H9 (cell line): ENCODE results near the gene ZNF106. TPM values are rescaled to one million over a fixed set of nuclear protein-coding genes. Genes with fewer than 3 reads are reported as not detected.

ENCODE experiments used
- DNase-seq: peaks from one replicate; pipeline ENCODE4 v3.0.0-alpha.2; 2017
- H2AFZ ChIP-seq: one replicate; pipeline ENCODE4 v1.6.1; 2013; ENCODE audit warnings: mild to moderate bottlenecking, low read length, control low read depth, moderate library complexity
- H2AK5ac ChIP-seq: 2 replicates; pipeline ENCODE4 v1.6.1; 2013; ENCODE audit warnings: low read length, control low read depth, mixed read lengths; ENCODE audit not compliant: insufficient read length
- H2BK120ac ChIP-seq: one replicate; pipeline ENCODE4 v1.6.1; 2013; ENCODE audit warnings: low read depth, mild to moderate bottlenecking, low read length, control low read depth, inconsistent platforms; ENCODE audit not compliant: poor library complexity, severe bottlenecking
- H2BK12ac ChIP-seq: 2 replicates; pipeline ENCODE4 v1.6.1; 2013; ENCODE audit warnings: low read length, control low read depth, mixed read lengths, low read depth; ENCODE audit not compliant: insufficient read length
- H2BK15ac ChIP-seq: 2 replicates; pipeline ENCODE4 v1.6.1; 2013; ENCODE audit warnings: low read depth, low read length, control low read depth
- H2BK20ac ChIP-seq: one replicate; pipeline ENCODE4 v1.6.1; 2013; ENCODE audit warnings: low read depth, mild to moderate bottlenecking, low read length, control low read depth, inconsistent platforms; ENCODE audit not compliant: poor library complexity, severe bottlenecking
- H2BK5ac ChIP-seq: 2 replicates; pipeline ENCODE4 v1.6.1; 2013; ENCODE audit warnings: low read length, control low read depth, mixed read lengths; ENCODE audit not compliant: insufficient read length
- H3K14ac ChIP-seq: 2 replicates; pipeline ENCODE4 v1.6.1; 2013; ENCODE audit warnings: low read length, control low read depth; ENCODE audit not compliant: insufficient read depth
- H3K18ac ChIP-seq: 2 replicates; pipeline ENCODE4 v1.6.1; 2013; ENCODE audit warnings: low read depth, mild to moderate bottlenecking, mixed read lengths, low read length, control low read depth; ENCODE audit not compliant: insufficient read length
- H3K23ac ChIP-seq: 2 replicates; pipeline ENCODE4 v1.6.1; 2013; ENCODE audit warnings: low read length, control low read depth, mixed read lengths, low read depth; ENCODE audit not compliant: insufficient read length
- H3K23me2 ChIP-seq: 2 replicates; pipeline ENCODE4 v1.6.1; 2013; ENCODE audit warnings: low read depth, mild to moderate bottlenecking, mixed read lengths, low read length, control low read depth; ENCODE audit not compliant: insufficient read length, poor library complexity, severe bottlenecking
- H3K27ac ChIP-seq: 2 replicates; pipeline ENCODE4 v1.5.1; 2013; ENCODE audit warnings: low read length, control low read depth, mixed read lengths, low read depth; ENCODE audit not compliant: insufficient read length
- H3K27me3 ChIP-seq: 2 replicates; pipeline ENCODE4 v1.6.1; 2013; ENCODE audit warnings: low read length, control low read depth, inconsistent platforms; ENCODE audit not compliant: insufficient read depth
- H3K4ac ChIP-seq: 2 replicates; pipeline ENCODE4 v1.6.1; 2013; ENCODE audit warnings: low read depth, mild to moderate bottlenecking, control low read depth, inconsistent platforms, low read length, moderate library complexity
- H3K4me1 ChIP-seq: 2 replicates; pipeline ENCODE4 v1.6.1; 2013; ENCODE audit warnings: low read length, control low read depth, inconsistent platforms; ENCODE audit not compliant: insufficient read depth
- H3K4me2 ChIP-seq: 2 replicates; pipeline ENCODE4 v1.6.1; 2013; ENCODE audit warnings: low read length, control low read depth, mixed read lengths; ENCODE audit not compliant: insufficient read length, insufficient read depth
- H3K56ac ChIP-seq: 2 replicates; pipeline ENCODE4 v1.6.1; 2013; ENCODE audit warnings: low read depth, mild to moderate bottlenecking, mixed read lengths, low read length, control low read depth; ENCODE audit not compliant: insufficient read length
- H3K79me1 ChIP-seq: 2 replicates; pipeline ENCODE4 v1.6.1; 2013; ENCODE audit warnings: low read depth, mild to moderate bottlenecking, moderate library complexity, low read length, control low read depth, inconsistent platforms; ENCODE audit not compliant: insufficient read depth, poor library complexity, severe bottlenecking
- H3K79me2 ChIP-seq: 2 replicates; pipeline ENCODE4 v1.6.1; 2013; ENCODE audit warnings: low read length, control low read depth, inconsistent platforms; ENCODE audit not compliant: insufficient read depth
- H3K9ac ChIP-seq: 2 replicates; pipeline ENCODE4 v1.6.1; 2013; ENCODE audit warnings: low read length, control low read depth, mixed read lengths; ENCODE audit not compliant: insufficient read length; ENCODE audit errors: extremely low read depth
- H3K9me3 ChIP-seq: one replicate; pipeline ENCODE4 v1.6.1; 2013; ENCODE audit warnings: low read depth, low read length, inconsistent platforms; ENCODE audit not compliant: control insufficient read depth
- H3T11ph ChIP-seq: one replicate; pipeline ENCODE4 v1.6.1; 2013; ENCODE audit warnings: mild to moderate bottlenecking, low read length, control low read depth, inconsistent platforms
- H4K20me1 ChIP-seq: one replicate; pipeline ENCODE4 v1.6.1; 2013; ENCODE audit not compliant: control insufficient read depth, insufficient read length, insufficient read depth
- H4K5ac ChIP-seq: 2 replicates; pipeline ENCODE4 v1.6.1; 2013; ENCODE audit warnings: low read depth, mild to moderate bottlenecking, mixed read lengths, low read length, control low read depth; ENCODE audit not compliant: insufficient read length
- H4K8ac ChIP-seq: replicated peaks from 2 replicates; pipeline ENCODE4 v1.6.1; 2013; ENCODE audit warnings: low read length, control low read depth, mixed read lengths, low read depth; ENCODE audit not compliant: insufficient read length
- H4K91ac ChIP-seq: 2 replicates; pipeline ENCODE4 v1.6.1; 2013; ENCODE audit warnings: low read depth, mild to moderate bottlenecking, moderate library complexity, mixed read lengths, low read length, control low read depth; ENCODE audit not compliant: insufficient read length
- H3K27ac Mint-ChIP-seq, 3 experiments: 2 replicates in 2 of 3; 3 replicates in 1 of 3; pipeline ENCODE4 v1.8.0; 2020 to 2021; ENCODE audit warnings: mixed read lengths in 3 of 3, mild to moderate bottlenecking in 1 of 3, moderate library complexity in 1 of 3
- H3K27me3 Mint-ChIP-seq: 2 replicates; pipeline ENCODE4 v1.8.0; 2021; ENCODE audit warnings: low read depth, mild to moderate bottlenecking, moderate library complexity, mixed read lengths
- H3K36me3 Mint-ChIP-seq, 3 experiments: 2 replicates in 2 of 3; 3 replicates in 1 of 3; pipeline ENCODE4 v1.8.0; 2020 to 2021; ENCODE audit warnings: low read depth in 3 of 3, mixed read lengths in 3 of 3; ENCODE audit not compliant: insufficient read depth in 1 of 3
- H3K4me1 Mint-ChIP-seq, 2 experiments: 2 replicates each; pipeline ENCODE4 v1.8.0; 2020; ENCODE audit warnings: mixed read lengths in 2 of 2
- H3K4me3 Mint-ChIP-seq, 2 experiments: 2 replicates in 1 of 2; 3 replicates in 1 of 2; pipeline ENCODE4 v1.8.0; 2020 to 2021; ENCODE audit warnings: mild to moderate bottlenecking in 2 of 2, mixed read lengths in 2 of 2, moderate library complexity in 1 of 2
- H3K9me3 Mint-ChIP-seq, 2 experiments: 2 replicates in 1 of 2; 3 replicates in 1 of 2; pipeline ENCODE4 v1.8.0; 2020; ENCODE audit warnings: mild to moderate bottlenecking in 2 of 2, mixed read lengths in 2 of 2, moderate library complexity in 1 of 2
- WGBS: extraction: QIAGEN DNeasy Blood & Tissue Kit; methylation state at CpG from one replicate; pipeline ENCODE4 v1.1.7; 2013; ENCODE audit warnings: missing lambda C conversion rate, low lambda C conversion rate, mixed read lengths; ENCODE audit not compliant: insufficient read length; ENCODE audit errors: extremely low coverage; 5-methylcytosine and 5-hydroxymethylcytosine counted together
- total RNA-seq: library from RNA; stranded (reverse); gene quantifications from 2 replicates; pipeline ENCODE4 v1.2.1, GENCODE V29; 2021
- TF ChIP-seq, protein P1 (sequence below): fragments of 200-600 bp; sonication (generic); conservative IDR thresholded peaks from 3 replicates; pipeline ENCODE4 v1.8.0; 2021; ENCODE audit warnings: antibody characterized with exemption, mild to moderate bottlenecking

ZNF106 gene
- total RNA-seq, 1 experiment from 2014 or later: 55.0 TPM

GRCh38 chr15:42373936-42374335 lies 117.0 kb downstream of the ZNF106 start:
- Histone ChIP-seq H3K9ac (no peak overlapping the region), H3K14ac (no peak overlapping the region), H3K79me1 (no peaks in the 10 kb centered on the region), H2BK5ac (no peak overlapping the region), H3K23me2 (no peaks in the 10 kb centered on the region), H3K18ac (no peak overlapping the region), H3K79me2 (no peaks in the 10 kb centered on the region), H3K56ac (no peak overlapping the region), H3K9me3 (no peaks in the 10 kb centered on the region), H2BK12ac (no peak overlapping the region), H2BK20ac (no peak overlapping the region), H3K4me1 (no peaks in the 10 kb centered on the region), H3K27me3 (no peaks in the 10 kb centered on the region), H3K4me2 (no peak overlapping the region), H2AFZ (no peak overlapping the region), H4K5ac (no peak overlapping the region), H3K23ac (no peak overlapping the region), H2AK5ac (no peak overlapping the region), H2BK120ac (no peak overlapping the region), H3T11ph (no peak overlapping the region), H4K8ac (no peak overlapping the region), H3K27ac (no peak overlapping the region), H3K4ac (no peak overlapping the region), H4K20me1 (no peaks in the 10 kb centered on the region), H2BK15ac (no peak overlapping the region), H4K91ac (no peak overlapping the region)
- TF ChIP-seq, protein P1, sequence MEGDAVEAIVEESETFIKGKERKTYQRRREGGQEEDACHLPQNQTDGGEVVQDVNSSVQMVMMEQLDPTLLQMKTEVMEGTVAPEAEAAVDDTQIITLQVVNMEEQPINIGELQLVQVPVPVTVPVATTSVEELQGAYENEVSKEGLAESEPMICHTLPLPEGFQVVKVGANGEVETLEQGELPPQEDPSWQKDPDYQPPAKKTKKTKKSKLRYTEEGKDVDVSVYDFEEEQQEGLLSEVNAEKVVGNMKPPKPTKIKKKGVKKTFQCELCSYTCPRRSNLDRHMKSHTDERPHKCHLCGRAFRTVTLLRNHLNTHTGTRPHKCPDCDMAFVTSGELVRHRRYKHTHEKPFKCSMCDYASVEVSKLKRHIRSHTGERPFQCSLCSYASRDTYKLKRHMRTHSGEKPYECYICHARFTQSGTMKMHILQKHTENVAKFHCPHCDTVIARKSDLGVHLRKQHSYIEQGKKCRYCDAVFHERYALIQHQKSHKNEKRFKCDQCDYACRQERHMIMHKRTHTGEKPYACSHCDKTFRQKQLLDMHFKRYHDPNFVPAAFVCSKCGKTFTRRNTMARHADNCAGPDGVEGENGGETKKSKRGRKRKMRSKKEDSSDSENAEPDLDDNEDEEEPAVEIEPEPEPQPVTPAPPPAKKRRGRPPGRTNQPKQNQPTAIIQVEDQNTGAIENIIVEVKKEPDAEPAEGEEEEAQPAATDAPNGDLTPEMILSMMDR: no peak
- peaks cover 6 to 31% (median 18%) of the 10 kb centered on the region in 3 experiments for H3K36me3 Mint-ChIP-seq
- DNase-seq: no peak
- H3K27ac Mint-ChIP-seq: no peak overlapping the region
- WGBS: no CpG with 5 or more reads among the region's 4 CpGs
- no peak overlapping the region for H3K4me3 Mint-ChIP-seq
- H3K27me3 Mint-ChIP-seq: peaks cover 17% of the 10 kb centered on the region
- peaks cover 34 to 35% of the 10 kb centered on the region in 2 experiments for H3K9me3 Mint-ChIP-seq
- H3K4me1 Mint-ChIP-seq: no peaks in the 10 kb centered on the region
